ENCODE data around the gene ABCA13. TPM values are rescaled to one million over a fixed set of nuclear protein-coding genes. Genes with fewer than 3 reads are reported as not detected.

Gene ABCA13
- total and polyA plus RNA-seq, 2 of the 4 experiments (the other 2 are of a cell fraction), result under 0.01 to 0.07 TPM

GRCh38 chr7:48285373-48285772, 114.1 kb downstream of the ABCA13 start:
- Histone ChIP-seq H2BK120ac (ENCODE audit: low read depth, low read length) (peak overlapping the region; percentile 64; the same call in 1 of the 2 replicates), H4K5ac (ENCODE audit: low read depth, low read length) (no peak overlapping the region), H2AK5ac (ENCODE audit: low read depth, low read length) (peak overlapping the region; percentile 70; the same call in 1 of the 2 replicates), H3K79me1 (ENCODE audit: low read depth in 1 of 2, low read length in 2 of 2) (no peaks in the 10 kb centered on the region), H3K56ac (ENCODE audit: extremely low read depth, insufficient read depth, low read length) (no peak overlapping the region), H4K8ac (ENCODE audit: low read depth in 2 of 2, low read length in 2 of 2) (no peak overlapping the region; a peak in 1 of 4 replicates), H3K9me1 (ENCODE audit: insufficient read depth, low read length) (peaks cover 5% of the 10 kb centered on the region; the same call in 1 of the 2 replicates), H3K23ac (ENCODE audit: low read depth, low read length) (no peak overlapping the region), H3K18ac (ENCODE audit: low read depth, low read length) (no peak overlapping the region), H3K4me1 (ENCODE audit: control insufficient read depth, insufficient read depth, low read length) (peaks cover 5% of the 10 kb centered on the region), H3K27ac (ENCODE audit: insufficient read depth, low read length) (no peak overlapping the region), H3K36me3 (ENCODE audit: control insufficient read depth, insufficient read depth, low read length) (no peaks in the 10 kb centered on the region), H2BK20ac (ENCODE audit: low read depth, low read length) (peak overlapping the region; percentile 29; the same call in 1 of the 2 replicates), H3K27me3 (ENCODE audit: control insufficient read depth, insufficient read depth, low read length) (no peaks in the 10 kb centered on the region), H4K91ac (ENCODE audit: insufficient read depth, low read depth, low read length) (no peak overlapping the region), H3K9me3 (ENCODE audit: control insufficient read depth, insufficient read depth, low read length) (no peaks in the 10 kb centered on the region), H3K4ac (ENCODE audit: low read depth, low read length) (peak overlapping the region; percentile 48), H2AK9ac (replicated peaks; ENCODE audit: low read depth, low read length, poor library complexity) (no peak overlapping the region), H2BK5ac (ENCODE audit: low read depth, low read length, poor library complexity, severe bottlenecking) (no peak overlapping the region), H2AFZ (replicated peaks; ENCODE audit: low read length, poor library complexity) (peak overlapping the region; percentile 72), H4K20me1 (ENCODE audit: insufficient read depth, low read length) (no peaks in the 10 kb centered on the region), H3K4me2 (ENCODE audit: low read depth, low read length) (no peak overlapping the region), H3K9ac (ENCODE audit: low read depth, low read length) (no peak overlapping the region), H2BK15ac (ENCODE audit: low read depth, low read length) (no peak overlapping the region; the same call in 2 of the 3 replicates), H3K4me3 (ENCODE audit: insufficient read depth, low read depth, low read length) (no peak overlapping the region), H3K14ac (replicated peaks; ENCODE audit: low read depth, low read length) (0 out of 2 replicates have a peak overlapping the region, but pooled peaks have one; percentile 5)
- ChIA-PET CTCF (interaction anchor here (1.2 kb wide), 1 partner anchor 14 kb away, joined by 3 read pairs; no protein-coding TSS in a partner anchor), POLR2A (ENCODE audit: unreplicated experiment) (no interaction called here)
- DNase-seq (peak; percentile 83), ATAC-seq (ENCODE audit: low read depth) (peak; percentile 32)
- WGBS, 2 experiments (ENCODE audit: extremely low coverage in 2 of 2, insufficient read length in 1 of 2), result no CpG with 5 or more reads among the region's 6 CpGs
- intact Hi-C loops (cut with micrococcal nuclease) (no loop called here), in situ Hi-C loops (cut with MboI; ENCODE audit: low sequenced_read_pairs) (no loop called here), dilution Hi-C loops (cut with HindIII; ENCODE audit: low sequenced_read_pairs, unreplicated experiment) (no loop called here)
- TF ChIP-seq POLR2A (IDR thresholded peaks at IDR 0.05; ENCODE audit: low read depth, low read length) (no peak), CEBPB (IDR thresholded peaks at IDR 0.05; ENCODE audit: low read depth, low read length) (peak; percentile 29; the same call in 1 of the 2 replicates), USF2 (IDR thresholded peaks at IDR 0.05; ENCODE audit: low read depth, low read length) (peak; percentile 18; the same call in 1 of the 2 replicates)
- no TSS peak for BruUV-seq (replicated peaks)
